HPDE6-E6E7 (cell line): Measurements from ENCODE around the gene CLDN15.
A peak's percentile ranks its signal among the peaks of the same experiment; 100 is the strongest.
"Not testable (repeated sequence)": the region's sequence is repeated elsewhere in the genome, so short reads cannot be mapped to it uniquely, and the experiment has no call there.

Experiments used
- DNase-seq: peaks from one replicate; pipeline ENCODE4 v3.0.0; 2011; ENCODE audit warnings: missing footprints; ENCODE audit errors: extremely low spot score

The CLDN15 gene

DNA sequence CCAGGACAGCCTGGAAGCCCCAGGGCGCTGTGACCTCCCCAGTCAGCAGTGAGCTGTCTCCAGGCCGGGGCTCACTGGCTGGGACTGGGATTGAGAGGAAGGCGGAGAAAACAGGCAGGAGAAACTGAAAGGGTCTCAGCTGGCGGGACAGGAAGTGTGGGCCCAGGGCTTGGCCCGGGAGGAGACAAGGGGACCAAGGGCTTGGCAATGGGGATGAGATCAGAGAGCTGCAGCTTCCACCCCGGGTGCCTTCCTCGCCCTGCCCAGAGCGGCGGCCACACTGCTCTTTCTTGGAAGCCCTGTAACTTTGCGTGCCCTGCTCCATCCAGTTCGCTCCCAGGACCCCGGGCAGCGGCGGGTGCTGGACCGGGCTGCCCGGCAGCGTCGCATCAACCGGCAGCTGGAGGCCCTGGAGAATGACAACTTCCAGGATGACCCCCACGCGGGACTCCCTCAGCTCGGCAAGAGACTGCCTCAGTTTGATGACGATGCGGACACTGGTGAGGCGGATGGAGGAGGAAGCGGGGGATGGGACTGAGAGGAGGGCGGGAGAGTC, 15.2 kb downstream of the CLDN15 start:
- no peak for DNase-seq

DNA sequence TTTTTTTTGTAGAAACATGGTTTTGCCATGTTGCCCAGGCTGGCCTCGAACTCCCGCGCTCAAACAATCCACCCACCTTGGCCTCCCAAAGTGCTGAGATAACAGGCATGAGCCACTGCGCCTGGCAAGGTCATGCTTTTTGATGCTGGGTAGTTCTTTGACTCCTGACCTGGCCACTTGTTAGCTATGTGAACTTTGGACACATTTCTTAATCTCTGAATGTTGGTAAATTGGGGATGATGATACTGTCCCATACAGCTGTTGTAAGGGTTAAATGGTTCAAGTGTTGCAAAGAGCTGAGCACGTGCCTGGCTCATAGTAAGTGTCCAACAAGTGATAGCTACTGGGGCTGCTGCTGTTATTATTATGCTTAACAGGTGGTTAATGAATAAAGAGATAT, 17.3 kb downstream of the CLDN15 start:
- DNase-seq: no peak

DNA sequence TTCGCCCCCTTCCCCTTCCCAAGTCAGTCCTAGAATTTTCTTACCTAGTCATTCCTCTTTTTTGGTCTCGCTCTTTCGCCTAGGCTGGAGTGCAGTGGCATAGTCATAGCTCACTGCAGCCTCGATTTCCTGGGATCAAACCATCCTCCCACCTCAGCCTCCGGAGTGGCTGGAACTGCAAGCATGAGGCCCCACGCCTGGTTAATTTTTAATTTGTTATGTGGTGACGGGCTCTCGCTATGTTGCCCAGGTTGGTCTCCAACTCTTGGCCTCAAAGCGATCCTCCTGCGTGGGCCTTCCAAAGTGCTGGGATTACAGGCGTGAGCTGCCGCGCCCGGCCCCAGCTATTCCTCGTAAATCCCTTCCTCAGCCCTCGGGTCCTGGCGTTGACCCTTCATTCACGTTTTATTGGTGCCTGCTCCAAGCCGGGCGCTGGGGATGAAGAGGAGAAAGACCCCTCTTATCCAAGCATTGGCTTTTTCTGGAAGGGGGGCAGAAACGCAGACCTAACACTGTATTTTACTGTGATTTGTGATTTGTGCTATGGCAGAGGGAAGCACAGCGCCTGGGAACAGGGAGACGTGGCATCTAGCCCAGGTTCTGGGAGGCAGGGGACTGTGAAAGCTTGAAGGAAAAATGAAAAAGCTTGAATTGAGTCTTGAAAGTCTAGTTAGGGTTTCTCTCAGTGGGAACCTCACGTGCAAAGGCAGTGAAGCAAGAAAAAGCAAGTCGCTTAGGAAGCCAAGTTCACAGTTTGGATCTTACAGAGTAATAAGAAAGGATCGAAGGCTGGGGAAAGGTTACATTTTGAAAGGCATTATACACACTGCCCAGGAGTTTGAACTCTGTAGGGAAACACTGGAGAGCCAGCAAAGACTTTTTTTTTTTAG, 19.1 kb downstream of the CLDN15 start:
- DNase-seq: no peak

DNA sequence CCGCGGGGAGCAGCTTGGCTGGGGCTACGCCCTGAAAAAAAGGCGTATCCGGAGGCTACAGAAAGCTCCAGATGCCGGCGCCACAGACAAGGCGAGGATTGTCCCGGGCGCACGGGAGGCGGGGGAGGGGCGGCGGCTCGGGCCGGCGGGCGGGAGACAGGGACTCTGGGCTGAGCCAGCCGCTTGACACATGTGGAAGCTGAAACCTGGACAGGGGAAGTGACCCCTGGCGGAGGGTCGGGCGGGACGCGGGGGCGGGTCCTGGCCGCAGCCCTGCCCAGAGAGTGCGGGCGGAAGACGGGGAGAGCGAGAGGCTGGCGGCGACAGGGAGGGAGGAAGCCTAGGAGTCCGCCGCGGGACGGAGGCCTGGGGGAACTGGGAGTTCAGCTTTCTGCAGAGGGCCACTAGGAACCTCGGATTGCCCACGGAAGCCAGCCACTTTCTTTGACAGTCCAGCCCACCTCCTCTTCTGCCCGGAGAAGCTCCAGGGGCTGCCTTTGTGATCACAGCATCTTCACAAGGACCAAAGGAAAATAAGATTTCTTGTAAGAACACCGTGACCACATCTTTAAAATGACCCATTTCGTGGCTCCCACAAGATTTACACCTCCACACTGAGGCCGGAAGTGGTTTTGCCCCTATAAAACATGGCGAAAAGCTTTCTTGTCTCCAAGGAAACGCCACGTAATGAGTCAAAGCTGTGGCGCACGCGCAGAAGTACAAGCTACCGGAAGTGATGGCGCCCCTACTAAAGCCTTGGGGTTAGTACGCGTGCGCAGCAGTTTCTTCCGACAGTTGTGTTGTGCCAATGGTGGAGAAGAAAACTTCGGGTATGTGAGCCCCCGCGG, 20.0 kb downstream of the CLDN15 start, which contains the start of the genes PLOD3 and ZNHIT1:
Gene PLOD3, minus strand, starts transcription at position 194 of the 848 bp plus-strand sequence. CDS start 307 bp downstream, outside the sequence.
Gene ZNHIT1, plus strand, starts transcription at position 778 of the 848 bp plus-strand sequence. Its CDS starts 31 bp downstream, at position 809.
- DNase-seq: peak; percentile 98

DNA sequence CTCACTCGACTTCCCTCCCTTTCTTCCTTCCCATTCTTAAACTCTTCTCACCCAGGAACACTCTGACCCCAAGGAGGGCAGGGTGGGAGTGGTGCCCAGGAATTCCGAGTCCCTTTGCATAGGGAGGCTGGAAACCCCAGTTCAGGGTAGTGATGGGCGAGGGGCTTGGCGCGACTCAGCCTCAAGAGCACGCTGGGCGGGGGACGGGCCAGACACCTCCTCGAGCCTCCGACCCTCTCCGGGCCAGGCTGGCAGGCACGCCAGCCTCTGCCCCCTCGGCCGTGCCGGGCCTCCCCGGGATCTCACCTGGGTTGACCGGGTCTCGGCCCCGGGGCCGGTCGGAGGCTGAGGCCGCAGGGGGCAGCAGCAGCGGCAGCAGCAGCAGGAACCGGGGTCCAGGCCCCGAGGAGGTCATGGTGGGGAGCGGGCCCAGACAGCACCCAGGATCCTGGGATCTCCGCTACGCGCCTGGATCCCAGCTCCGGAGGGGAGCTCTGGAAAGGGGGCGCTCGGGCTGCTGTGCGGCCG, 20.7 kb downstream of the CLDN15 start:
- DNase-seq: no peak

DNA sequence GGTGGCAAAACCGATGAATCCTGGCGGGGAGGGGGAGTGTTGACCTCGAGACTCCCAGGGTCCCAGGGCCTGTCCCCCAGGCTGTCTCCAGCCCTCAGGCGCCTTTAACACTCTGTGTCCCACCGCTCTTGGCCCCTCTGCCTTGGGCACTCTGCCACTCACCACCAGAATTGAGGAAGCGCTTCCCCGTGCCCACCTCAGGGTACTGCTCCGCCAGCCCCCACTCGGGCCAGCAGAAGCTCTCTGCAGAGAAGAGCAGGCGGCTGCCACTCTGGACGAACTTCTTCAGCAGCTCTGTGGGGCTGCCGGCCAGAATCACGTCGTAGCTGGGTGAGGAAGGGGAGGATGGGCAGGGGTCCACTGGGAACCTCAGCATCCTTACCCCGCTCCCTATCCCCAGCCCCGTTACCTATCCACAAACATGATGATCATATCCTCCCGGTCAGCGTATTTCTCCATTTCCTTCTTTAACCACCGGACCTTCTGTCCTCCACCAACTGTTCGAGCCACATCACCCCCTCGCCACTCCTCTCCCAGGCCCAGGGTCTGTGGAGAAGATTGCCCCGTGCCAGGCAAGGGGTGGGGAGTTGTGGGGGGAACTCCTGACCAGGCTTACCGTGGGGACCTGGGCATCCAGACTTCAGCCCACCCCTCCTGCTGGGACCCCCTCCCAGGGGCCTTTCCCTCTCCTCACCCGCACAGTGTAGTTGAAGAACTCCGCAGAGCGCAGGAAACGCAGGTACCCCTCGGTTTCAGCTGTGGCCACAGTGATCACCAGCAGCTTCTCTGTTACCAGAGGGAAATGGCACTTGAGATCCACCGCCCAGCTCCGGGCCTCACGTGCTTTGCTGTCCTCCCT, 21.4 kb downstream of the CLDN15 start:
- DNase-seq: no peak

DNA sequence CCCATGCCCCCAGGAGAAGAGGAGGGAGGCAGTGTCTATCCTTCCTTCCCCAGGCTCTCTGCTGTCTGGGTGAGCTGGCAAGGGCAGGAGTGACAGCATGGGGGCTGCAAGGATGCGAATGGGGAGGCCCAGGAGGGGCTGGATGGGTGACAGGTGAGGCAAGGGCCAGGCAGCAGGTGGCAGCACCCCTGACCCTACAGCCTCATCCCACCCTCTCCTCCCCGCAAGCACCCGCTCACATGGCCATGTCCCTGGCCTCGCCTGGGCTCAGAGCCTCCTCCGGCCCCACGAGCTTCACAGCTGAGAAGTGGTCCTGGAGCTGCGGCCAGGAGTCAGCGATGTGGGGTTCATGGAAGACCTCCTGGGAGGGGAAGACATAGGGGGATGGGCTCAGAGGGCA, 25.6 kb downstream of the CLDN15 start:
- no peak for DNase-seq

DNA sequence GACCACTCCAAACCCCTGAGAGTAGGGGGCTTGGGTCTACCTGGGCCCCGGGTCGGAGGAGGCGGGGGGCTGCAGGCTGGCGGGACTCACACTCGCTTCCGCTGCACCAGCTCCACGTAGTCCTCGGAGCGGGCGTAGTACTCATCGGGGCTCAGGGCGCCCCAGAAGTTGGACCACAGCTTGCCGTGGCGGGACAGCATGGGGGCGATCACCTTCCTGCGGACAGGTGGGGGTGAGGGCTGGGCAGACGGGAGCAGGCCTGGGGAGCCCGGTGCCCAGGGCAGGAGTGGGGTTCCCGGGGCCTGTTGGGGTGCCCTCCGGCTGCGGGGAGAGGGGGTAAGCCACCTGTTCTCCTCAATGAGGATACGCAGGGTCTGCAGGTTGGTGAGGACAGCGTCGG, 26.1 kb downstream of the CLDN15 start:
- DNase-seq: no peak

DNA sequence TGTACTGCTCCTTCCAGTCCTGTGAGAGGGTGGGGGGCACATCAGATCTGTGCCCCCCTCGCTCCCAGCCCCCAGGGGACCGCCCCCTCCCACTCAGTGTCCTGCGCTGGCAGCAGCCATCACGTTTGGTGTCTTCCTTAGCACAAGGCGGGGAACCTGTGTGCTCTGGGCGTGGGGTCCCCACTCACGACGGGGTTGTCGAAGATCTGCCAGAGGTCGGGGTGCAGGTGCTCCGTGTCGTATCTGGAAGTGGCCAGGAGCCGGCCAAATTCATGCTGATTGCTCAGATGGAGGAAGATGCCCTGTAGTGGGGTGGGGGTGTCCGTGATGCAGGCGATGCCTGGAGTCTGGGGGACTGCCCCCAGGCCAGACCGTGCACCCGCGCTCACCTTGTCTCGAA, 27.5 kb downstream of the CLDN15 start:
- no peak for DNase-seq

DNA sequence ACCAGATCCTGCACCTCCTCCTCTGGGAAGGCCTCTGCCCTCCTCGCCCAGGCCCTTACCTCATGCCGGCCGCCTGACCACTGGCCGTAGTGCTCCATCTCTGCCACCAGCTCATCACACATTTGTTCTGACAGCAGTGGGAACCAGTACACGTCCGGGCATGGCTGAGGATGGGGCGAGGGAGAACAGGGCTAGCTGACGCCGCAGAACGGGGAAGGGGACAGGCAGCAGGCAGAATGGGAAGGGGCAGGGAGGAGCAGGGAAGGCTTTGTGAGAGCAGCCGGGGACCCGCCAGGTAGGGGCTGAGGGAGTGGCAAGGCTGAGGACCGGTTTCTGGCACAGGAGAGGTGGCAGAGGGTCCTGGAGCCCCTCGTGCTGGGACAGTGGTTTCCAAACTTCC, 28.8 kb downstream of the CLDN15 start:
- DNase-seq: no peak

DNA sequence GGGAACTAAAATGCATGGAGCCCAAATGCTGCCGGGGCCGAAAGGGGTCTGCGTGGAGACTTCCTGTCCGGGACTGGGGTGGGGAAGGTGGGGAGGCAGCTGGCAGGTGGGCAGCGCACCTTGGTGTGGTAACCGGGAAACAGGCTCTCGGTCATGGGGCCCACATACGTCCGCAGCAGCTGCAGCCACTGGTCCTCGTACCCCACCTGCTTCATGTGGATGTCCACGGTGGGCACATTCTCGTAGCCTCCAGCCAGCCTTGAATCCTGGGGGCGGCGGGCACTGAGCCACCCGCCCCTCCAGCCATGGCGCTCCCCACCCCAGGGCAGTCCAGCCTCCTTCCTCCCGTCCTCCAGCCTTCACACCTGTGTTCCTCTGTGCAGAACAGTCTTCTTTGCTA, 30.1 kb downstream of the CLDN15 start:
- no peak for DNase-seq

DNA sequence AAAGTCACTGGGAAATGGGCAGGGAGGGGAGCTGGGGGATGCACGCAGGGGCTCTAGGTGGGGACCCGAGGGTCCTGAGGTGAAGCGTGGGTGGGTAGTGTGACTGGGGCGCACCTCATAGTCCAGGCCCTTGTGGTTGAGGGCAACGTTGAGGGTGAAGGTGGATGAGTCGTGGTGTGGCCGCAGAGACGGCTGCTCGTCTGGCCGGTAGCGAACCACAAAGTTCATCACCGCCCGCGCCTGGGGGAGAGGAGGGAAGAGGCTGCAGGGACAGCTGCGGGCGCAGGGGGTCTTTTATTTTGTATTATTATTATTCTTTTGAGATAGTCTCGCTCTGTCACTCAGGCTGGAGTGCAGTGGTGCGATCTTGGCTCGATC, 30.9 kb downstream of the CLDN15 start:
- DNase-seq: no peak

DNA sequence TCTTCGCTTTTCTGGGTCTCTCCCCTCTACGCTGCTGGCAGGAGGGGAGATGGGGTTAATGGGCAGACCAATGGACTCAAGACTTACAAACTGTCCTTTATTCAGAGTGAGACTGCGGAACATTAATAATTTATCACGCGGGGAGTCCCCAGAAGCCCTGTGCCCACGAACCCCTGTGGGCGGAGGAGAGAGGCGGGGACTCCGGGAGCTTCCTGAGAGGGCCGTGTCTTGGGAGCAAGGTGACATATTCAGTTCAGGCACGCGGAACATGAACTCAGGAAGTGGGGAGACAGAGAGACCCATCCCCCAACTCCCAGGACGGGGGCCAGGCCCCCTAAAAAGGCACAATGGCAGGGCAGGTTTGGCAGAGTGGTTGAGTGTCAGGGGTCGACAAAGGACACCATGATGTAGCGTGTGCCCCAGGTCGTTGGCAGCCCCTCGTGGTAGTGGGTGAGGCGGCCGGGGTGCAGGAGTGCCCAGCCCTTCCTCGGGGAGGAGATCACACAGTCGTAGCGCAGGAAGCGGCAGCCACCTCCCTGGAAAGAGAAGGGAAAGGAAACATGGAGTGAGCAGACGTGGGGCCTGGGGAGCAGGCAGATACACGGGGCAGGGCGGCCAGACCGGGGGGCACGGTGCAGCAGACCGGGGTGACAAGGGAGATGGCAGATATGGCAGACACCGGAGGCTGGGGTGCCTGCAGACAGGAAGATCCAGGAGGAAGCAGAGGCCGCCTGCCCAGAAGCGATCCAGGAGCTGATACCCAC, 31.5 kb downstream of the CLDN15 start:
- no peak for DNase-seq

DNA sequence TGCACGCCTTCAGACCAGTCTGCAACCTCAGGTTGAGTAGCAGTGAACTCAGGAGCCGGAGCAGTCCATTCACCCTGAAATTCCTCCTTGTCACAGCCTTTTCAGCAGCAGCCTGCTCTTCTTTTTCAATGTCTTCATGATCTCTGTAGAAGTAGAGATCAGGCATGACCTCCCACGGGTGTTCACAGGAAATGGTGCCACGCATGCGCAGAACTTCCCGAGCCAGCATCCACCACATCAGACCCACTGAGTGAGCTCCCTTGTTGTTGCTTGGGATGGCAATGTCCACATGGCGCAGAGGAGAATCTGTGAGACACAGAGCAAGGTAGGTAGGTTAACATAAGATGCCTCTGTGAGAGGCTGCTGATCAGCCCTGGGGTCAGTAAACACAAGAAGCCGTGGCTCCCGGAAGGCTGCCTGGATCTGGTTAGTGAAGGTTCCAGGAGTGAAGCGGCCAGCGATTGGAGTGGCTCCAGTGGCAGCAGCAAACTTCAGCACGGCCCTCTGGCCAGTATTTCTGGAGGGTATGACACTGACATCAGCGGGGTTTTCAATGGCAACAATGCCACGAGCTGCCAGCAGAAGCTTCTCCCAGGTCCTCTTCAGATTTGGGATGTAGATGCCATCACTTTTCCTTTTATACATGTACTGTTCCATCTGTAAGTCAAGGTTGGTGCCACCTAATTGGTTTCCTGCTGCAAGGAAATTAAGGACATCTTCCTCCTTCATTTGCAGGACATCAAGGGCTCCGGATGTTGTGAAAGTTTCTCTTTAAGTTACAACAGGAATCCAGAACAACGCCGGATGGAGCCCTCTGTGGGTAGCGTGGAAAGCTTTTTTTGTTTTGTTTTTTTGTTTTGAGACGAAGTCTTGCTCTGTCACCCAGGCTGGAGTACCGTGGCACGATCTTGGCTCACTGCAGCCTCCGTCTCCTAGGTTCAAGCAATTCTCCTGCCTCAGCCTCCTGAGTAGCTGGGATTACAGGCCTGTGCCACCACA, 33.6 kb downstream of the CLDN15 start:
- DNase-seq: not testable (repeated sequence)

DNA sequence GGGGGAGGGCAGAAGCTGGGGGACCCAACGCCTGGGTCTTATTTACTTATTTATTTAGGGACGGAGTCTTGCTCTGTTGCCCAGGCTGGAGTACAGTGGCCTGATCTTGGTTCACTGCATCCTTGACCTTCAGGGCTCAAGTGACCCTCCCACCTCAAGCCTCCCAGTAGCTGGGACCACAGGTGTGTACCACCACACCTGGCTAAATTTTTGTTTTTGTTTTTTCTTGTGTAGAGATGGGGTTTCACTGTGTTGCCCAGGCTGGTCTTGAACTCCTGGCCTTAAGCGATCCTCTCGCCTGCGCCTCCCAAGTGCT, 35.0 kb downstream of the CLDN15 start:
- DNase-seq: no peak

DNA sequence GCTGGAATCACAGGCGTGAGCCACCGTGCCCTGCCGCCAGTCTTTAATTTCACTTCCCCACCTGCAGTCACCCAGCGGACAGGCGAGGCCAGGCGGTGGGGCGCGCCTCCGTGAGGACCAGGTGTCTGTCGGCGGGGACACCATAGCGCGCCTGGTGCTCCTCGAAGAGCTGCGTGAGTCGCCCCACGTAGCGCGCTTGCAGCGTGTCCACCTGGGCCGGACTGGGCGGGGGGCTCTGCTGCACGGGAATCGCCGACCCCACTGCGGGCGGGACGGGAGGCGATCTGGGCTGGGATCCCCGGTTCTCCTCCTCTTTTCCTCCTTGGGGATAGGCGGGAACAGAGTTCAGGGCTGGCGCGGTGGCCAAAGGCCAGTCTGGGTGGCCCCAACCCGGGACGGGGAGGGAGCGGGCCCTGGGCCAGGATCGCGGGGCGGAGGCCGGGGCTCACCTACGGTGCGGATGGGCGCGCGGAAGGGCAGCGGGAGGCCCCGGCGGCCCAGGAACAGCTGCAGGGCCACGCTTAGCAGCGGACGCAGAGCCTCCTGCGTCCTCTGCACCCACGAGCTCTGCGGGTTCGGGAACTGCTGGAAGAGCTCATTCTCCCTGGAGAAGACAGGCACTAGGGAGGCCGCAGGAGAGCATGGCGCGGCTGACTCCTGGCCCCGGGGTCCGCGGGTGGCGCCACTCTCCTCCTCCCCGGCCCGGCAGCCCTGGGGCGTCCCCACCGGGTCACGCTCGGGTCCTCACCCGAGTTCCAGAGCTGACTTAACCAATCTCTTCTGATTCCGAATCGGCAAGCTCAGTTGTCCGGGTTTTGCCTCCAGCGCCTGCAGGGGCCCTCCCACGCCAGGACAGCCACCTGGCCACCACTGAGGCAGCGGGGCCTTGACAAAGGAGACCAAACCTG, 35.7 kb downstream of the CLDN15 start:
- no peak for DNase-seq

DNA sequence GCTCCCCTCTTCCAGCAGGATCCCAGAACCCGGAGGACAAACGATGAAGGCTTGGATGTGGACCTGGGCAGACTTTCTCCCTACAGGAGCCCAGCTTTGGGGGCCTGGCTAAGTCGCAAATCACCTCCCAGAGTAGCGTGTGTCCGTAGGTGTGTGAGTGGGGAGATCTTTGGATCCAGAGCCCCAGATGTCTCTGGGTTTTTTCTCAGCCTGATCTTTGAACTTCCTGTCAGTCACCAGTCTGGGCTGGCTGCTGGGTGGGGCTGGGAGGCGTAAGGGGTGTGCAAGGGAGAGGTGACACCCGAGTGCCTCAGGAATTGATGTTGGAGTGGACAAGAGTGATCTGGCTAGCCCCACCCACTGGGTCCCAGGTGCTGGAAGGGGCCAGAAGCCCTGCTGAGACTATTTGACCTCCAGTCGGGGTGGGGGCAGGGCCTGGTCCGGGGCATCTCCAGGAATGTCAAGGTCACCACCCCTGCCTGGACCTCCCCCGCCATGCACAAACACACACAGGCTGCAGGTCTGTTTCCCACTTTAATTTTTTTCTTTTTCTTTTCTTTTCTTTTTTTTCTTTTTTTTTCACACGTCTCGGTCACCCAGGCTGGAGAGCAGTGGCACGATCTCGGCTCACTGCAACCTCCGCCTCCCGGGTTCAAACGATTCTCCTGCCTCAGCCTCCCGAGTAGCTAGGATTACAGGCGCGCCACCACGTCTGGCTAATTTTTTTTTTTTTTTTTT, 36.6 kb downstream of the CLDN15 start, which contains the start of gene MOGAT3:
Gene MOGAT3, minus strand, starts transcription at position 175 of the 738 bp plus-strand sequence. CDS start 182 bp downstream, outside the sequence.
- DNase-seq: no peak
